Activated CD4-positive, alpha-beta T cell treated with anti-CD3 and anti-CD28 coated beads, Interleukin-2, amount 50 U/mL, for 48 hours (primary cell): ENCODE measurements around the gene ZNF548.

ENCODE experiments used
- DNase-seq, 2 experiments: peaks; one replicate each; pipeline ENCODE4 v3.0.0-alpha.2; 2020

Gene ZNF548

DNA sequence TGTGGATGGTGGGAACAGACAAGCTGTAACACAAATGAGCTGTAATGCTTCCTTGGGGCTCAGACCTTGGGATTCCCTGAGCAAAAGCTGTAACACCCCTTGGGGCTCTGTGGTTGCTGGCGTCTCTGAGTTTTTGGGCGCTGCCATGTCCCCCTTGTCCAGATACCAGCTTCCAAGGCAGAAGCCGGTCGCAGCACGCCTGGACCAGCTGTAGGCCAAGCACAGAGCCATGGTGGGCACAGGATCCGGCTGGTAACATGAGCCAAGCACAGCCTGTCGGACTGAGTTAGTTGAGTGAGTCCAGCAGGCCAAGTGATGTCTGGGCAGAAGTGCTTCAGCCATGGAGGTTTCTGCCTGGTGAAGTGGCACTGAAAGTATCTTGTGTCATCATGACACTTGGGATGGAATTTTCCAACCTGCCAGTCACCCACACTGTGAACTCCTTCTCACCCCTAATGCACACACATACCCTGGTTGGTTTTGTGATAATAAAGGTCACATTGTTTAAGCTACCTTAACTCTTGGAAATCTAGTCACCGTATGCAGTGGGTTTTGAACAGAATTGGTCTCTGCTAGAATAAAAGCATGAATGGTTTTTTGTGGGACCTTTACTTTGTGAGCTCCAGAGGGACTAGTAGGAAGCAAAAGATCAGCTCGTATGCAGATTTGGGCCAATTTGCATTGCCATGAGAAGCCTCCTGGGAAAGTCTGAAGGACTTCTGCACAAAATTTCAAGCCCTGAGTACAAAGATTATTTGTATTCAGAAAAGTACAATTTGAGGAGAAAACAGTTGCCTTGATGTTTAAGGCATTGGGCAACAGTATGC, 14.3 kb downstream of the ZNF548 start:
- no peak for DNase-seq

DNA sequence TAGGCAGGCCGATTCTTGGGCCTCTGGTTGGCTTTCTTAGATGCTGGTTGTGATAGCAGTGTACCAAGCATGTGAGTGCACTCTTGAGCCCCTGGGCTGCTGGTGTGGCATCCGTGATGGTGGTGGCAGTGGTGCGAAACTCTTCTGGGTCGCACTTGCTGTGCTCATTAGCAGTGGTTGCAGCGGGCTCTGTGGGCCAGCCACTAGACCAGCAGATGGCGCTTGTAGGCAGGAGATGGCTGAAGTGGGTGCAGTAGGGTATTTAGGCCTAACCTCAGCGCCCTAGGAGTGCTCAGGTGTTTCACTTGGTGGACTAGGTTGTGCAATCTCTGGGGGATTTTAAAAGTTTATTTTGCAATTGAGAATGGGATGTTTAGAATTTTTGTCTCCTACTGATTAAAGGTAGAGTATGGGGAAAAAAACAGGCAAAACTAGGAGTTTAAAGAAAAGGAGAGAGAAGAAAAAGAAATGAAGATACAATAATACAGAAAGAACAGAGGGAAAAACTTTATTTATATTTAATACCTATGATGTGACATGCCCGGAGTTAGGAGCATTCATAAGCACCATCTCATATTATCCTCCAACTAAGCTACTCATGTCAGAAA, 17.0 kb downstream of the ZNF548 start:
- peak; percentile 70 to 76 for DNase-seq

DNA sequence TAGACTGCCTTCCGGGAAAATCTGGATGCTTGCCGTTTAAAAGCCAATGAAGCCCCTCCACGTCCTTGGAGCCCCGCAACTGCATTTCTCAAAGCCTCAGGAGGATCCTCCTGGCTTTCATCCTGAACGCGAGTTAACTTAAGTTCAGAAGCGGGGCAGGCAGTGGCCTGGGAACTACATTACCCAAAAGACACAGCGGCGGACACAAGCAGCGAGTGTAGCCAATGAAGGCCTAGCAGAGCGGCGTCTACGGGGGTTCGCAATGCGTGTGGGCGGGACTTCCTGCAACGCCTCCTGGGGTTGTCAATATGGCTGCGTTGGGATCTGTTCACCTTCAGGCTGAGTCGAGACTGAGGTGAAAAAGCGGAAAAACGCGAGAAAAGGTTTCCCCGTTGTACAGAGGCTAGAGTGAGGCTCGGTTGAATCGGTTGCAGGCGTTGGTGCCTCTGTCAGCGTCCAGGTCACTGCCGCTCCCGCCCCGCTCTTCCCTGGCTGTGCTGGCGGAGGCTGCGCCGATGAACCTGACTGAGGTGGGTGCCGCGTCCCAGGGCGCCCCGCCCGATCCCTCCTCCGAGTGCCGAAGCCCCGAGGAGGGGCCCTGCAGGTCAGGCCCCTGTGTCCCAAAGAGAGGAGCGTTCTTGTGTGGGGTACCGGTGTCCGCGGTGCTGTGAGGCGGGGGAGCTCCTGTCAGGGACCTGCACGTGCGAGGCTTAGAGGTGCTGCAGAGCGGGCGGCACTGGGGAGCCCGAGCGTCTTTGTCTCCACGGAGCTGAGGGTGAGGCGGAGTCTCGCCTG, 21.4 kb downstream of the ZNF548 start, which contains the start of gene ZNF17:
Gene ZNF17, plus strand, starts transcription at position 285 of the 795 bp plus-strand sequence. CDS start 2,455 bp downstream, outside the sequence.
- DNase-seq = peak; percentile 90 to 93

DNA sequence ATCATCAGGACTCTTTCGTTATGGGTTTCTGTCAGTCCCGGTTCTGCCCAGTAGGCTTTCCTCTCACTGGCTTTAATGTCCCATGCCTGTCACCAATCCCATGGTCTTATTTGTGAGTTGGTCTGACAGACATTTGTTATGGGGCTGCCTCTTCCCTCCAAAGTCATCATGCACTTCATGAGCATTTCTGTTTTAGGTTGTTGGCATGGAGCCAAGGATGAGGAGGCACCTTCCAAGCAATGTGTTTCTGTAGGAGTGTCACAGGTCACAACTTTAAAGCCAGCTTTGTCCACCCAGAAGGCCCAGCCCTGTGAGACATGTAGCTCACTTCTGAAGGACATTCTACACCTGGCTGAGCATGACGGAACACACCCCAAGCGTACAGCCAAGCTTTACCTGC, 29.8 kb downstream of the ZNF548 start:
- no peak for DNase-seq

DNA sequence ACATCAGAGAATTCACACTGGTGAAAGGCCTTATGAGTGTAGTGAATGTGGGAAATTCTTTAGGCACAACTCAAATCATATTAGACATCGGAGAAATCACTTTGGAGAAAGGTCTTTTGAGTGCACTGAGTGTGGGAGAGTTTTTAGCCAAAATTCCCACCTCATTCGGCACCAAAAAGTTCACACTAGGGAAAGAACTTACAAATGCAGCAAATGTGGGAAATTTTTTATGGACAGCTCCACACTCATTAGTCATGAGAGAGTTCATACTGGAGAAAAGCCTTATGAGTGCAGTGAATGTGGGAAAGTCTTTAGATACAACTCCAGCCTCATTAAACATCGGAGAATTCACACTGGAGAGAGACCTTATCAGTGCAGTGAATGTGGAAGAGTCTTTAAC, 31.4 kb downstream of the ZNF548 start:
- no peak for DNase-seq

DNA sequence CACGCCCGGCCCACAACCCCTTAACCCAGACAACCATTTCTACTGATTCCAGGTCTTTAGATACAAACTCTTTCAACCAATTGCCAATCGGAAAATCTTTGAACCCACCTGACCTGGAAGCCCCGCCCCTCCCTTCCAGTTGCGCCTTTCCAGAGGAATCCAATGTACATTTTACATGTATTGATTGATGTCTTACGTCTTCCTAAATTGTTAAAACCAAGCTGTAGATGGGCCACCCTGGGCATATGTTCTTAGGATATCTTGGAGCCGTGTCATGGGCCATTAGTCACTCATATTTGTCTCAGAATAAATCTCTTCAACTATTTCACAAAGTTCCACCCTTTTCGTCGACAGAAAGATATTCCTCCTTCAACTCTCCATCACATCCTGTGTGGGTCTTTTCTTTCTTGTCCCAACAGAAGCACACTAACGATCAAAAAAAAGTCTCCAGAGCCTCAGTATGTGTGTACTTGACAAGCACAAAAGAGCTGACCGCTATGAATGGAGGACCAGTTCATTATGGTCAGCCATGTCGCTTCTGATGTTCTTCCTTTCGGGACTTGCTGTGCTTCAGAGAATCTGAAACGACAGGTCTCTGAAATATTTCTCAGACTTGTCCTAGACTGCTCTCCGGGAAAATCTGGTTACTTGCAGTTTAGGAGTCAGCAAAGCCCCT, 44.9 kb downstream of the ZNF548 start:
- DNase-seq = no peak

DNA sequence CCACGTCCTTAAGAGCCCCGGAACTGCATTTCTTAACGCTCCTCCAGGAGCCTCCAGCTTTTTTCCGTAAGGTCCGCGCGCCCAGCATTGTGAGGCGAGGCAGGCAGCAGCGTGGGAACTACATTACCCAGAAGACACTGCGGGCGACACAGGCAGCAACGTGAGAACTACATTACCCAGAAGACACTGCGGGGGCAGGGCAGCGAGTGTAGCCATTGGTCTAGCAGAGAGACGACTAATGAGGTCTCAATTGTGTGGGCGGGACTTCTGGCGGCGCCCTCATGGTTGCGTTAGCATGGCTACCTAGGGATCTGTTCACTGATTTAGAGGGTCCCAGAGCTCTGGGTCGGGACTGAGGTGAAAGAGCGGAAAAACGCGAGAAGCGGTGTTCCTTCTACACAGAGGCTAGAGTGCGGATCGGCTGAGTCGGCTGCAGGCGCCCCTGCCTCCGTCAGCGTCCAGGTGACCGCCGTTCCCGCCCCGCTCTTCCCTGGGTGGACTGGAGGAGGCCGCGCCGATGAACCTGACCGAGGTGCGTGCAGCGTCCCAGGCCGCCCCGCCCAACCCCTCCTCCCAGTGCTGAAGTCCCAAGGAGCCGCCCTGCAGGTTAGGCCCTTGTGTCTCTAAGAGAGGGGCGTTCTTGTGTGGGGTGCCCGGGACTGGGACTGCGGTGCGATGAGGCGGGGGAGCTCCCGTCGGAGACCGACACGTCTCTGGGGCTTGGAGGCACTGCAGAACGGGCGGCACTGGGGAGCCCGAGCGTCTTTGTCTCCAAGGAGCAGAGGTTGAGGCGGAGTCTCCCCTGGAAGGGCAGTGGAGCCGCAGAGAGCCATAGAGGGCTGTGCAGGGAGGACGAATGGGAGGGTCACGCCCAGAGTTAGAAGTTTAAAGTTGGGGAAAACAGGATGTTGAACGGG, 45.7 kb downstream of the ZNF548 start, which contains the start of gene ZNF749:
Gene ZNF749, plus strand, starts transcription at position 264 of the 917 bp plus-strand sequence. Its CDS starts 254 bp downstream, at position 518.
- peak; percentile 95 to 97 for DNase-seq

DNA sequence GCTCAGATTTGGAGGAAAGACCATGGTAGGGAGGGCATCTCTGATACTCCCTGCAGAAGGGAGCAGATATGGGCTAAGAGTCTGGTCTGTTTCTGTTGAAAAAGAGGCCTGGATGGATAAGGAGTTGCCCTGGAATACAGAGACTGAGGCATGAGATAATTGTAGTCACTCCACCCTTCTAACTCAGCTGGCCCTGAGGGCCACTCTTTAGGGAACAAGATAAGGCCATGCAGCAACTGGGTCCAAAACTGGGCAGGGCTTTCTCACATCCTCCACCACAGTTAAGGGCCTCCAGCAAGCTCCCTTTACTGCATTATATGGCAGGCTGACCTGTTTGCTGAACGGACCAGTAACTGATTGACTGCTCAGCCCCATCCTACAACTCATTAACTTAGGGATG, 46.8 kb downstream of the ZNF548 start:
- DNase-seq = no peak

DNA sequence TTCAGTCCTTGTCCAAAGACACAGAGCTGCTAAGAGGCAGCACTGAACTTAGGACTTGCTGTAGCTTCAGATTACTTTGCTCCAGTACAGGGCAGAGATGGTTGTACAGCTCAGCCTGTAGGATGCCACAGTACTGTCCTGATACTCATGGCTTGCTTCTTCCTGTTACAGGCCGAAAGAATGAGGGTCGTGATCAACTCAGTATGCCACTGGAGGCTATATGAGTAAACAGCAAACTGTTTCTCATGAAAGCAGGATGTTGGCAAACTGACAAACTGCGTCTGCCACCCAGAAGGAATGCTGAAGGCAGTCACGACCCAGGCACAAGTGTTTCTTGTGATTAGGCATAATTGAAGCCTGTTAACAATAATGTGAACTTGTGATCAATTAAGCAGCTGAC, 48.3 kb downstream of the ZNF548 start:
- no peak for DNase-seq

DNA sequence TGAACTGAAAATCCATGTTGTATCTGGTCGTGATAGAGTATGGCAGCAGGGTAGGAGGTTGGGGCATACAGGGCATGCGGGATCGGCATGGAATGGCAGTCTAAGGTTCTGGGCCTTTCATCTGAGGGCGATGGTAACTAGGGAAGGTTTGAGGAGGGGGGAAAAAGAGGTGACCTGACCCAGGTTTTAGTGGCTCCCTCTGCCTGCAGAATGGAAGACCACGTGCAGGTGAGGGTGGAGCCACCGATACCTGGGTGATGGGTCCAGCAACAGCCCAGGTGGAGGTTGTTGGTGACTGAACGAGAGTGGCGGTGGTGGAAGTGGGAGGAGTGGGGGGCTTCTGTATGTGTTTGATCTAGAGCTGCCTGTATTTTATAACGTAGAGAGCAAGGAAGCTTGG, 49.3 kb downstream of the ZNF548 start:
- no peak for DNase-seq

DNA sequence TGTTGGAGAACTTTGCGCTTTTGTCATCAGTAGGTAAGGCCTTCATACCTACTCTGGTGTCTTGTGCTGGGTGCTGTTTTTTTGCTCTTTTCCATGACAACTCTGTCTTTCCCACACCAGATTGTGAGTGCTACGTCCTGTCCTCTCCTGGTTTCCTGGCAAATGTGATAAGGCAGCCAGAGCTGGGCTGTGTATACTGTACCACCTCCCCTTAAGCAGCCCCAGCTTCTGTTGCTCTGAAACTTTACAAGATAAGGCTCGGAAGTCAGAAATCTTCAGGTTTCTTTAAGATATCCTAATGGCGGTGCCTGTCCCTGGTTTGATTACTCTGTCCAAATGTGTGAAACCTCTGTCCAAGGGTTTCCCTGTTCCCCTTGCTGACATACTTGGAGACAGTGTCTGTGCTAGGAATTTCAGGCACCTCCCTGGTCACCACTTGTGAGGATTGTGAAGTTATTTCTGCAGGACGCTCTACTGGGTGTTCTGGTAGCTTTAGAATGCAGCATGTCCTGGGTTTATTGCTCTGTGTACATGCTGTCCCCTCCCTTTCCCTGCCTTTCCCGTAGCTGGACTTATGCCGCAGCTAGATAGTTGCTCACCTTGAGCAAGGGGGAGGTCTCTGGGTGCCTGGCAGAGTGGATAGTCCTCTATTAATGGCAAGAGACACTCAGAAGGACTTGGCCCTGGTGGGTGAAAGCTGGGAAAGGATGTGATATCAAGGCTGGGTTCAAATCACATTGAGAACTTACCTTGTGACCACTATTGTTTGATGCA, 52.5 kb downstream of the ZNF548 start:
- no peak for DNase-seq

DNA sequence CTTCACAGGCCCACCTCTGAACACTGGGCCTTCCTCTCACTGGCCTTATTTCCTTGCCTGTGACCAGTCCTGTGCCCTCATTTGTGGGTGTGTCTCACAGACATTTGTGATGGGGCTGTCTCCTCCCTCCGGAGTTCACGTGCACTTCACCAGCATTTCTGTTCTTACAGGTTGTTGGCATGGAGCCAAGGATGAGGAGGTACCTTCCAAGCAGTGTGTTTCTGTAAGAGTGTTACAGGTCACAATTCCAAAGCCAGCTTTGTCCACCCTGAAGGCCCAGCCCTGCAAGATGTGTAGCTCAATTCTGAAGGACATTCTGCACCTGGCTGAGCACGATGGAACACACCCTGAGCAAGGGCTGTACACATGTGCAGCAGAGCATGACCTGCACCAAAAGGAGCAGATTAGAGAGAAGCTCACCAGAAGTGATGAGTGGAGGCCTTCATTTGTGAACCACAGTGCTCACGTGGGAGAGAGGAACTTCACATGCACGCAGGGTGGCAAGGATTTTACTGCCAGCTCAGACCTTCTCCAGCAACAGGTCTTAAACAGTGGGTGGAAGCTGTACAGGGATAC, 53.6 kb downstream of the ZNF548 start:
- DNase-seq = no peak

DNA sequence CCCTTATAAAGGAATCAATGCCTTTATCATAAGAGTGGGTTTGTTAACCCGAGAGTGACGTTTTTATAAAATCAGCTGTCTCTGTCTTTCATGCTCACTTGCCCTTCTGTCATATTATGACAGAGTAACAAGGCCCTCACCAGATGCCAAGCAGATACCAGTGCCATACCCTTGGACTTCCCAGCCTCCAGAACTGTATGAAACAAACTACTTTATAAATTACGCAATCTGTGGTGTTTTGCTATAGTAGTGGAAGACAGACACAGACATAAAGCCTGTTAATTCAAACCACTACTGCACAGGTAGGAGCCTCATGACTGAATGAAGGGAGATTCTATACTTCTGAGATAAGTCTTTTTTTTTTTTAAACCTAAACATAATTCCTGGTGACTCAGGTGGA, 62.7 kb downstream of the ZNF548 start:
- no peak for DNase-seq
